ENCODE measurements around the gene COL6A2. TPM values are rescaled to one million over a fixed set of nuclear protein-coding genes. Genes with fewer than 3 reads are reported as not detected.
A peak's percentile ranks its signal among the peaks of the same experiment; 100 is the strongest.
"Not testable (repeated sequence)": the region's sequence is repeated elsewhere in the genome, so short reads cannot be mapped to it uniquely, and the experiment has no call there.

Gene COL6A2
- polyA plus RNA-seq, 3 donors from 2014 or later, result 4.4 to 46.6 (median 30.6) TPM

DNA sequence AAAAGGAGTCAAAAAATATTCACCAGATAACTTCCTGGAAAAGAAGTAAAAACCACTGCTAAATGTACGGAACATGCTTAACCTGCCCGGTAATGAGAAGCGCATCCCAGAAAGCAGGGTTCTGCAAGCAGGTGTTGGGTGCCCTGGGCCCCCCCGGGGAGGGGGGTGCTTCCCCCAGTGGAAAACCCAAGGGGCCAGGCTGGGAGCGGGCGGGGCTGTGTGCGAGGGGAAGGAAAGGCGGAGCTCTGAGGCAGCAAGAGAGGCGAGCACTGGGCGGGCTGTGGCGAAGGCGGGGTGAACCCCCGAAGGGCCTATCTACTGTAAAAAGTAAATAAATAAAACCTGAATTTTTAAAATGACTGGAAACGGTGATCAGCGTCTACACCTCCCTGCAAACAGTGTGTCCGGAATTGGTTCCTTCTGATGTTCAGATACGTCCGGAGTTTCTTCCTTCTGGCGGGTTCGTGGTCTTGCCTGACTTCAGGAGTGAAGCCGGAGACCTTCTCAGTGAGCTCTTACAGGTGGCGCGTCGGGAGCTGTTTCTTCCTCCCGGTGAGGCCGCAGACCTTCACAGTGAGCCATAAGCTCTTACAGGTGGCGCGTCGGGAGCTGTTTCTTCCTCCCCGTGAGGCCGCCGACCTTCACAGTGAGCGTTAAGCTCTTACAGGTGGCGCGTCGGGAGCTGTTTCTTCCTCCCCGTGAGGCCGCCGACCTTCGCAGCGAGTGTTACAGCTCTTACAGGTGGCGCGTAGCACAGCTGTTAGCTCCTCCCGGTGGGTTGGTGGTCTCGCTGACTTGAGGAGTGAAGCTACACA, 44.1 kb downstream of the COL6A2 start:
- Mint-ChIP-seq H3K4me3 (no peak overlapping the region), H3K27me3 (ENCODE audit: low read depth in 3 of 3) (peaks cover 2 to 8% (median 5%) of the 10 kb centered on the region in 3 donors), H3K4me1 (peaks cover 7 to 10% of the 10 kb centered on the region in 2 donors), H3K27ac (no peak overlapping the region), H3K9me3 (no peaks in the 10 kb centered on the region), H3K36me3 (no peaks in the 10 kb centered on the region)
- DNase-seq, result no peak

DNA sequence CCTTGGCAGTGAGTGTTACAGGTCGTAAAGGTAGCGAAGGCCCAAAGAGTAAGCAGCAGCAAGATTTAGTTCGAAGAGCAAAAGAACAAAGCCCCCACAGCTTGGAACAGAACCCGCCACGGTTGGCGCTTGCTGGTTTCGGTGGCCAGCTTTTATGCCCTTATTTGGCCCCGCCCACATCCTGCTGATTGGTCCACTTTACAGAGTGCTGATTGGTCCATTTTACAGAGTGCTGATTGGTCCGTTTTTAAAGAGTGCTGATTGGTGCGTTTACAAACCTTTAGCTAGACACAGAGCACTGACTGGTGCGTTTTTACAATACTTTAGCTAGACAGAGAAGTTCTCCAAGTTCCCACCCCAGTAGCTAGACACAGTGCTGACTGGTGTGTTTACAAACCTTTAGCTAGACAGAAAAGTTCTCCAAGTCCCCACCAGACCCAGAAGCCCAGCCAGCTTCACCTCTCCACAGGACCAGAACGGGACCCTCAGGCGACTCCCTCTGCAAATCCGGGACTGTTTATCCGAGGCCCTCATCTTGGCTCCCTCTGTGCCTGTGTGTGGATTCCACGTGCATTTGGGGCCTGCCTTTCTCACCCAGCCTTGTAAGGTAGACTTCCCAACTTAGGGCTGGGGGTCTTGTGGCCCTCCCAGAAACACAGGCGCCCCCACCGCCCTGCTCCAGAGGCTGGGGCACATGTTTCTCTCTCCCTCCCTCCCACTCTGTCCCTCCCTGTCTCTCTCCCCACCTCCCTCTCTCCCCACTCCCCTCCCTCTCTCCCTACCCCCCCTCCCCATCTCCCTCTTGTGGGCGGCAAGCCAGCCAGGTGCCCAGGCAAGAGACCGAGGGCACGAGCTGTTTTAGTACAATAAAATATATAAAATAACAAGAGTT, 44.9 kb downstream of the COL6A2 start:
- H3K27me3 Mint-ChIP-seq (ENCODE audit: low read depth in 3 of 3), result peaks cover 2 to 8% (median 5%) of the 10 kb centered on the region in 3 donors
- peak overlapping the region in 2 of 6 donors; percentile 24 to 93 for H3K27ac Mint-ChIP-seq
- H3K4me1 Mint-ChIP-seq, result peaks cover 7 to 10% of the 10 kb centered on the region in 2 donors

DNA sequence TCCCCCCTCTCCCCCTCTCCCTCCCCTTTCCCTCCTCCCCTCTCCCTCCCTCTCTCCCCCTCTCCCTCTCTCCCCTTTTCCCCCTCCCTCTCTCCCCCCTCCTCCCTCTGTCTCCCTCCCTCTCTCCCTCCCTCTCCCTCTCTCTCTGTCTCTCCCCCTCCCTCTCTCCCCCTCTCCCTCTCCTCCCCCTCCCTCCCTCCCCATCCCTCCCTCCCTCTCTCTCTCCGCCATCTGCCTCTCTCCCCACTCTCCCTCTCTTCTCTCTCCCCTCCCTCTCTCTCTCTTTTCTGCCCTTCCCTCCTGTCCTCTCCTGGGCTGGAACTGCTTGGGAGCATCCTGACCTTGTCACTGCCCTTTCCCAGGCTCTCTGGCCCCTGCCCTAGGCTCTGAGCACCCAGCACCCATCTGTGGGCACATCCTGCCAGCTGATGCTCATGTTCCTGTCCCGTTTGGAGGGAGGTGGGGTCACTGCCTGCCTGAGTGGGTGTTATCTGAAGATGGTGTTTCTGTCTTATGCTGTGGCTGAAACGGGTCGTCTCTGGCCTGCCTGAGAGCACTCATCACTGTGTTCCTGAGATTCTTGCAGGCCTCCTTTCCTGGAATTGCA, 46.7 kb downstream of the COL6A2 start:
- no peak for DNase-seq
- Mint-ChIP-seq H3K9me3 (no peaks in the 10 kb centered on the region), H3K36me3 (no peaks in the 10 kb centered on the region), H3K27ac (peak overlapping the region in 3 of 6 donors; percentile 59 to 93 (median 87)), H3K4me3 (peak overlapping the region in 3 of 5 donors; percentile 12 to 49 (median 33)), H3K4me1 (peaks cover 7 to 10% of the 10 kb centered on the region in 2 donors), H3K27me3 (ENCODE audit: low read depth in 3 of 3) (peaks cover 2 to 10% (median 5%) of the 10 kb centered on the region in 3 donors)

More for the DNA sequence above, 44.9 kb downstream of the COL6A2 start:
- Mint-ChIP-seq H3K36me3 (no peaks in the 10 kb centered on the region), H3K4me3 (no peak overlapping the region), H3K9me3 (no peaks in the 10 kb centered on the region)
- DNase-seq, result peak in 2 of 3 donors; percentile 10 to 33

DNA sequence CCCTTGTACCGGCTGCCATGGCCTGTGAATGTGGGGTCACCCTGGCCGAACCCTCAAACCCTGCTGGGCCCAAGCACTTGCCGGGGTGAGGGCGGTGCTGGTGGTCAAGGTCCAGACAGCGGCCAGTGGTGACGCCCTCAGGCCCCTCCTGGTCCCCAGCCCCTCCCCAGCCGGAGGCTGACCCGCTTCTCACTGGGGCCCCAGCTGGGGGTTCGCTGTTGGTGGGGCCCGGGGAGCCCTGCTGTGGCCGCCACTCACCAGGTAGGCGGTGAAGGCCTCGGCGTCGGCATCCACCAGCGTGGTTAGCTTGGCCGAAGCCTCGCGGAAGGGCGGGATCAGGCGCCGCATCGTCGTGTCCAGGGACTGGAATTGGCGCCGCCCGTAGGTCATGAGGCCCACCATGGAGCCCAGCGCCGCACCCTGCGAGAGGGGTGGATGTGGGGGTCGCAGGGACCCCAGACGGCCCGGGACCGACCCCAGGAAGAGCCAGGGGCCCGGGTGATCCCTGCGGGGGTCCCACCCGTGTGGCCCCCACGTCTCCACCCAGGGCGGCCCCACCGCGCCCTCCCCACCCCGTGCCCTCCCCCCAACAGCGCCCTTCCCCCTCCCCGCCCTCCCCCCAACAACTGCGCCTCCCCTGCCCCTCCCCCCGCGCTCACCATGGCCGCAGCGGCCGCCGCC, 47.4 kb downstream of the COL6A2 start:
- H3K27me3 Mint-ChIP-seq (ENCODE audit: low read depth in 3 of 3), result peaks cover 2 to 8% (median 6%) of the 10 kb centered on the region in 3 donors
- peaks cover 7 to 10% of the 10 kb centered on the region in 2 donors for H3K4me1 Mint-ChIP-seq
- H3K9me3 Mint-ChIP-seq, result no peaks in the 10 kb centered on the region
- H3K36me3 Mint-ChIP-seq, result no peaks in the 10 kb centered on the region
- no peak overlapping the region for H3K27ac Mint-ChIP-seq
- no peak overlapping the region for H3K4me3 Mint-ChIP-seq
- DNase-seq, result no peak

- Mint-ChIP-seq H3K36me3 (no peaks in the 10 kb centered on the region), H3K4me1 (peaks cover 7 to 10% of the 10 kb centered on the region in 2 donors), H3K9me3 (no peaks in the 10 kb centered on the region), H3K27ac (peak overlapping the region in 2 of 6 donors; percentile 59 to 77), H3K4me3 (no peak overlapping the region), H3K27me3 (ENCODE audit: low read depth in 3 of 3) (peaks cover 0 to 10% (median 7%) of the 10 kb centered on the region in 3 donors)
- DNase-seq, result no peak
These were observed 48.2 kb downstream of the COL6A2 start for GRCh38 chr21:46145840-46146691.

DNA sequence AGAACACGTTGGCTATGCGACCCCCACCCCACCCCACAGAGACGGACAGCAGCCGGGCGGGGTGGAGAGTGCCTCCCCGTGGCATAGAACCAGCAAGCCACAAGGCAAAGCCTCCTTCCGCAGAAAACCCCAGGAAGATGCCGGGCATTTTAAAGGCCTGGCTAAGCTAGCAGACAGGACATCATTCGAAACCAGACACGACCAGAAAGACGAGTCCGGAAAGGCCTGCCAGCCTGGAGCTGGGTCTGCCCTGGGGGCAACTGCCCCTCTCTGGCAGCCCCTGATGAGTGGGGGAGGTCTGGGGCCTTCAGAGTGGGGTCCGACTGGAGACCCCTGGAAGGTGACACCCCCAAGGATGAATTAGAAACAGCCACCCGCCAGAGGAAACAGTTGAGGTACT, 48.9 kb downstream of the COL6A2 start:
- H3K27me3 Mint-ChIP-seq (ENCODE audit: low read depth in 3 of 3), result peaks cover 0 to 10% (median 5%) of the 10 kb centered on the region in 3 donors
- no peak for DNase-seq
- no peaks in the 10 kb centered on the region for H3K9me3 Mint-ChIP-seq
- H3K4me1 Mint-ChIP-seq, result peaks cover 7 to 10% of the 10 kb centered on the region in 2 donors
- no peaks in the 10 kb centered on the region for H3K36me3 Mint-ChIP-seq
- H3K4me3 Mint-ChIP-seq, result no peak overlapping the region
- H3K27ac Mint-ChIP-seq, result peak overlapping the region in 1 of 6 donors; percentile 59

DNA sequence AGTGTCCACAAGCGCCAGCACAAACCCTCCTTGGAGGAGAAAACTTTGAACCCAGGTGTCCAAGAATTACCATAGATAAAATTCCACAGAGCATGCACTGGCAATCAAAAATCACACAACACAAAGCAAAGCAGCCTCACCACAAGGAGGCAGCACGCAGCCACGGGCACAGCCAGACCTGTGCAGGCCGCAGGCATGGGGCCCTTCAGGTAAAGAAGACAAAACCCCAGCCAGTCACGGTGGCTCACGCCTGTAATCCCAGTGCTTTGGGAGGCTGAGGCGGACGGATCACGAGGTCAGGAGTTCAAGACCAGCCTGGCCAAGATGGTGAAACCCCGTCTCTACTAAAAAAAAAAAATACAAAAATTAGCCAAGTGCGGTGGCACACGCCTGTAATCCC, 49.5 kb downstream of the COL6A2 start:
- not testable (repeated sequence) for H3K36me3 Mint-ChIP-seq; H3K27ac Mint-ChIP-seq; H3K4me3 Mint-ChIP-seq; H3K4me1 Mint-ChIP-seq; H3K27me3 Mint-ChIP-seq (ENCODE audit: low read depth in 3 of 3); H3K9me3 Mint-ChIP-seq
- DNase-seq, result peak in 1 of 3 donors; percentile 40

DNA sequence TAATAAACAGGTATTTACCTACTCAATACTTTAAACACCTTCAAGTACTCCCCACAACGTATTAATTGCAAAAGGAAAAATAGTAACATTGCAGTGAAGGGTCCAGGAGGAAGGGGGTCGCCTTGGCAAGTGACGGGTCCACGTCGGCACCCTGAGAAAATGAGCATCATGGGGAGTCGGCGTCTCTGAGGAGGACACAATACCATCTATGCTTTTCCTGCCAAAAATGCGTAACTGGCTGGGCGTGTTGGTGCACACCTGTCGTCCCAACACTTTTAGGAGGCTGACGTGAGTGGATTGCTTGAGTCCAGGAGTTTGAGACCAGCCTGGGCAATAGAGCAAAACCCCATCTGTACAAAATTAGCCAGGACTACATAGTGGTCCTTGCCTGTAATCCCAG, 50.2 kb downstream of the COL6A2 start:
- H3K4me1 Mint-ChIP-seq, result peaks cover 7 to 10% of the 10 kb centered on the region in 2 donors
- no peak for DNase-seq

DNA sequence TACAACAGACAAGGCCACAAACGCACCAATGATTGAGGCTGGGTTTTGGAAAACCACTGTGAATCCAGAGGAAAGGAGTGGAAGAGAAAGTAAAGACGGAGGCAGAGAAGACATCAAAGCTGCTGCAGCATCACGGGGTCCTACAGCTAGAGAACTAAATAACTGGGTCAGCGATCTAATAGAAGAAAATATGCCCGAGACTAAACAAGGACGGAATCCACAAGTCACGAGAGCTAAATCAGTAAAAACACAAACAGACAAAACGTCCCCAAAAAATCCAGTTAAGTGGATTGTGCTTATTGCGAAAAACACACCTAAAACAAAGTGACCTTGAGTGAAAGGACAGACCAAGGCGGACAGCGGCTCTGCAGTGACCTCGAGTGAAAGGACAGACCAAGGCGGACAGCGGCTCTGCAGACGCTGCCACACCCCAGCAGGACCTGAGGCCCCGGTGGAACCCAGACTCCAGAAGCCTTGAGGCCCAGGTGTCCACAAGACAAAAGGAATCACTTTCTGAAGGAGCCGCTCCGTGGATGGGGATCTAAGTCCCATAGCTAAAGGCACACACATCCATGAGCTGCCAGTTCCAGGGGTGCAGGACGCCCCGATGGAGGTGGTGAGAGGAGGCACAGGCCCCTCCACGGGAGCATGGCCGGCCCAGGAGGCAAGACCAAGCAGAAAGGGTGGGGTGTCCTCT, 51.4 kb downstream of the COL6A2 start:
- Mint-ChIP-seq H3K9me3 (no peaks in the 10 kb centered on the region), H3K4me1 (peaks cover 0 to 1% of the 10 kb centered on the region in 2 donors), H3K4me3 (no peak overlapping the region), H3K27me3 (ENCODE audit: low read depth in 3 of 3) (peaks cover 0 to 7% (median 2%) of the 10 kb centered on the region in 3 donors), H3K36me3 (no peaks in the 10 kb centered on the region), H3K27ac (no peak overlapping the region)
- no peak for DNase-seq

More for the DNA sequence above, 50.2 kb downstream of the COL6A2 start:
- Mint-ChIP-seq H3K27ac (no peak overlapping the region), H3K36me3 (no peaks in the 10 kb centered on the region), H3K9me3 (no peaks in the 10 kb centered on the region), H3K27me3 (ENCODE audit: low read depth in 3 of 3) (peaks cover 0 to 10% (median 5%) of the 10 kb centered on the region in 3 donors), H3K4me3 (no peak overlapping the region)

- no peak overlapping the region for H3K27ac Mint-ChIP-seq
- H3K4me1 Mint-ChIP-seq, result no peaks in the 10 kb centered on the region
- H3K27me3 Mint-ChIP-seq (ENCODE audit: low read depth in 3 of 3), result peaks cover 0 to 6% (median 2%) of the 10 kb centered on the region in 3 donors
- no peak overlapping the region for H3K4me3 Mint-ChIP-seq
- DNase-seq, result no peak
- no peaks in the 10 kb centered on the region for H3K9me3 Mint-ChIP-seq
- H3K36me3 Mint-ChIP-seq, result no peaks in the 10 kb centered on the region
These were observed 52.2 kb downstream of the COL6A2 start for GRCh38 chr21:46150073-46150472.

- H3K27me3 Mint-ChIP-seq (ENCODE audit: low read depth in 3 of 3), result peaks cover 0 to 6% (median 2%) of the 10 kb centered on the region in 3 donors
These were observed 52.7 kb downstream of the COL6A2 start for GRCh38 chr21:46150491-46151121.

More at GRCh38 chr21:46150491-46151121, 52.7 kb downstream of the COL6A2 start:
- no peak for DNase-seq
- no peaks in the 10 kb centered on the region for H3K4me1 Mint-ChIP-seq
- no peak overlapping the region for H3K4me3 Mint-ChIP-seq
- H3K36me3 Mint-ChIP-seq, result no peaks in the 10 kb centered on the region
- H3K27ac Mint-ChIP-seq, result no peak overlapping the region
- H3K9me3 Mint-ChIP-seq, result no peaks in the 10 kb centered on the region
